ENCODE data around the gene IKZF3.
A peak's percentile ranks its signal among the peaks of the same experiment; 100 is the strongest.

The IKZF3 gene

GRCh38 chr17:39828443-39828842, 35.7 kb downstream of the IKZF3 start:
- H3K4me2 ChIP-seq (ENCODE audit: low read length) = peak overlapping the region; percentile 8; the same call in 1 of the 2 replicates
- no peak overlapping the region for H3K4me3 ChIP-seq (ENCODE audit: low read length)
- H3K27ac ChIP-seq (ENCODE audit: low read length) = peak overlapping the region; percentile 38
- no peak overlapping the region for H2AFZ ChIP-seq (ENCODE audit: low read depth, low read length)
- H3K9me3 ChIP-seq (ENCODE audit: insufficient read depth, low read length) = peaks cover 30% of the 10 kb centered on the region
- H3K27me3 ChIP-seq (ENCODE audit: low read depth, low read length) = no peaks in the 10 kb centered on the region
- H3K4me1 ChIP-seq (ENCODE audit: low read length) = peaks cover 16% of the 10 kb centered on the region
- TF ChIP-seq CTCF (IDR thresholded peaks at IDR 0.05; ENCODE audit: low read depth, low read length) (no peak), EZH2phosphoT487 (IDR thresholded peaks at IDR 0.05; ENCODE audit: low read depth) (no peak)
- peaks cover 85% of the 10 kb centered on the region for H3K36me3 ChIP-seq (replicated peaks; ENCODE audit: low read depth, low read length)
- no peak overlapping the region for H3K9ac ChIP-seq (ENCODE audit: low read length)
- peaks cover 6% of the 10 kb centered on the region; the same call in 1 of the 2 replicates for H4K20me1 ChIP-seq (ENCODE audit: insufficient read depth, low read length)
- peaks cover 51% of the 10 kb centered on the region for H3K79me2 ChIP-seq (ENCODE audit: low read length)

- H4K20me1 ChIP-seq (ENCODE audit: insufficient read depth, low read length) = no peaks in the 10 kb centered on the region
- H3K4me2 ChIP-seq (ENCODE audit: low read length) = no peak overlapping the region
- no peak overlapping the region for H3K27ac ChIP-seq (ENCODE audit: low read length)
- H3K4me1 ChIP-seq (ENCODE audit: low read length) = peaks cover 33% of the 10 kb centered on the region
- no peaks in the 10 kb centered on the region for H3K27me3 ChIP-seq (ENCODE audit: low read depth, low read length)
- no peak overlapping the region for H3K9ac ChIP-seq (ENCODE audit: low read length)
- peaks cover 38% of the 10 kb centered on the region for H3K9me3 ChIP-seq (ENCODE audit: insufficient read depth, low read length)
- H3K36me3 ChIP-seq (replicated peaks; ENCODE audit: low read depth, low read length) = peaks cover 91% of the 10 kb centered on the region
- peaks cover 40% of the 10 kb centered on the region for H3K79me2 ChIP-seq (ENCODE audit: low read length)
- no peak overlapping the region for H2AFZ ChIP-seq (ENCODE audit: low read depth, low read length)
- TF ChIP-seq EZH2phosphoT487 (IDR thresholded peaks at IDR 0.05; ENCODE audit: low read depth) (no peak), CTCF (IDR thresholded peaks at IDR 0.05; ENCODE audit: low read depth, low read length) (no peak)
- H3K4me3 ChIP-seq (ENCODE audit: low read length) = no peak overlapping the region
These were observed 37.8 kb downstream of the IKZF3 start for GRCh38 chr17:39826334-39826733.

- H3K36me3 ChIP-seq (replicated peaks; ENCODE audit: low read depth, low read length) = peaks cover 90% of the 10 kb centered on the region
- no peaks in the 10 kb centered on the region for H3K27me3 ChIP-seq (ENCODE audit: low read depth, low read length)
- peak overlapping the region; percentile 75; the same call in 1 of the 2 replicates for H3K27ac ChIP-seq (ENCODE audit: low read length)
- peaks cover 61% of the 10 kb centered on the region for H3K79me2 ChIP-seq (ENCODE audit: low read length)
- no peak overlapping the region for H2AFZ ChIP-seq (ENCODE audit: low read depth, low read length)
- TF ChIP-seq CTCF (IDR thresholded peaks at IDR 0.05; ENCODE audit: low read depth, low read length) = no peak
- TF ChIP-seq EZH2phosphoT487 (IDR thresholded peaks at IDR 0.05; ENCODE audit: low read depth) = no peak
- no peaks in the 10 kb centered on the region for H4K20me1 ChIP-seq (ENCODE audit: insufficient read depth, low read length)
- H3K9me3 ChIP-seq (ENCODE audit: insufficient read depth, low read length) = peaks cover 38% of the 10 kb centered on the region
- no peak overlapping the region for H3K4me3 ChIP-seq (ENCODE audit: low read length)
- H3K4me2 ChIP-seq (ENCODE audit: low read length) = no peak overlapping the region
- no peak overlapping the region for H3K9ac ChIP-seq (ENCODE audit: low read length)
- H3K4me1 ChIP-seq (ENCODE audit: low read length) = peaks cover 53% of the 10 kb centered on the region
These were observed 40.6 kb downstream of the IKZF3 start for GRCh38 chr17:39823407-39824054.

GRCh38 chr17:39822051-39822451, 42.1 kb downstream of the IKZF3 start:
- peaks cover 59% of the 10 kb centered on the region for H3K79me2 ChIP-seq (ENCODE audit: low read length)
- peak overlapping the region; percentile 75 for H3K27ac ChIP-seq (ENCODE audit: low read length)
- TF ChIP-seq EZH2phosphoT487 (IDR thresholded peaks at IDR 0.05; ENCODE audit: low read depth) = no peak
- TF ChIP-seq CTCF (IDR thresholded peaks at IDR 0.05; ENCODE audit: low read depth, low read length) = no peak
- H3K9ac ChIP-seq (ENCODE audit: low read length) = no peak overlapping the region
- no peak overlapping the region; the same call in 1 of the 2 replicates for H3K4me2 ChIP-seq (ENCODE audit: low read length)
- H2AFZ ChIP-seq (ENCODE audit: low read depth, low read length) = no peak overlapping the region
- H3K9me3 ChIP-seq (ENCODE audit: insufficient read depth, low read length) = peaks cover 35% of the 10 kb centered on the region
- no peaks in the 10 kb centered on the region for H4K20me1 ChIP-seq (ENCODE audit: insufficient read depth, low read length)
- H3K4me3 ChIP-seq (ENCODE audit: low read length) = no peak overlapping the region
- peaks cover 53% of the 10 kb centered on the region for H3K4me1 ChIP-seq (ENCODE audit: low read length)
- H3K36me3 ChIP-seq (replicated peaks; ENCODE audit: low read depth, low read length) = peaks cover 85% of the 10 kb centered on the region
- no peaks in the 10 kb centered on the region for H3K27me3 ChIP-seq (ENCODE audit: low read depth, low read length)
